GM10248 (cell line): Measurements from ENCODE around the gene UBAP2L.

ENCODE experiments used
- CTCF ChIA-PET: fragments of 300-600 bp; sonication (Branson Sonifier 250); formaldehyde crosslinking; extraction: SDS; loops from one replicate; lab custom pipeline; 2021; ENCODE audit warnings: antibody characterized with exemption; lab: Yijun Ruan, JAX
- POLR2A ChIA-PET: fragments of 350-650 bp; sonication (Branson Sonifier 250); formaldehyde crosslinking; extraction: SDS; loops from one replicate; lab custom pipeline; 2020; ENCODE audit warnings: antibody characterized with exemption; lab: Yijun Ruan, JAX
- DNase-seq: peaks from one replicate; pipeline ENCODE4 v3.0.0; 2012; ENCODE audit errors: extremely low spot score
- TF ChIP-seq, protein P1 (sequence below): IDR thresholded peaks from 2 replicates; pipeline ENCODE4 v1.5.1; 2012; ENCODE audit warnings: mild to moderate bottlenecking, low read depth; ENCODE audit errors: extremely low read depth, missing control alignments, control extremely low read depth

UBAP2L gene

DNA sequence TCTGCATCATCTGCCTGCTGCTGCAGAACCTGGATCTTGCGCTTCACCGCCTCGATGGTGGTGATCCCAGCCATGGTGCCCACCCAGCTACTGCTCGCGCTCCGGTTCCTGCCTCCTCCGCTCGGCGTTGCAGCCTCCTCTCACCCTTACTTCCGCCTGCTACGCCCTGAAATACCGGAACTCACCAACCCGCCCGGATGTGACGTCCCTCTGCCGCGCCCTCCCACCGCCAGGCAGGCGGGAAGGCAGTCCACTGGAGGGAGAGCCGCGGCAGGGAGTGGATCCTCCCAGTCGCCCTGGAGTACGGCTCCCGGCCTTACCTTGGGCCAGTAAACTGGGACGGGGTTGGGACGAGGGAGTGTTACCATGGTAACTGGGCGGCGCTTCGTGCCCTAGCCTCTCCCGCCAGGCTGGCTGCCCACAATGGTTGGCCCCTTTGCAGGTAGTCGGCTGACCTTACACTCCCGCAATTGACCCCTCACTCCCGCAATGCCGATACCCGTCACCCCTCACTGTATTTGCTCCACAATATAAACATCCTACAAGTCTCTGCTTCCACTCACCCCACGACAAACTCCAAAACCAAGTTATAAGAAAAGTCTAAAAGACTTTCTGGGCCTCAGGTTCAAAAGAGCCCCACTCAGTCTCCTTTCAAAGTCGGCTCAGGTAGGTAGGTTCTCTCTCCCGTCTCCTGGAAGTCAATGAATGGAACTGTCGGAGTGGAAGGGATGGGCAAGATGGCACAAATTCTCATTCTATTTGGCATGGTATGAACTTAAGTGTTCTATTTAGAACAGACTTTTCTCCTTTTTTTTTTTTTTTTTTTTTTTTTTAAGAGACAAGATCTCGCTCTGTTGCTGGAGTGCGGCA lies 37.5 kb upstream of the UBAP2L start:
- TF ChIP-seq, protein P1, sequence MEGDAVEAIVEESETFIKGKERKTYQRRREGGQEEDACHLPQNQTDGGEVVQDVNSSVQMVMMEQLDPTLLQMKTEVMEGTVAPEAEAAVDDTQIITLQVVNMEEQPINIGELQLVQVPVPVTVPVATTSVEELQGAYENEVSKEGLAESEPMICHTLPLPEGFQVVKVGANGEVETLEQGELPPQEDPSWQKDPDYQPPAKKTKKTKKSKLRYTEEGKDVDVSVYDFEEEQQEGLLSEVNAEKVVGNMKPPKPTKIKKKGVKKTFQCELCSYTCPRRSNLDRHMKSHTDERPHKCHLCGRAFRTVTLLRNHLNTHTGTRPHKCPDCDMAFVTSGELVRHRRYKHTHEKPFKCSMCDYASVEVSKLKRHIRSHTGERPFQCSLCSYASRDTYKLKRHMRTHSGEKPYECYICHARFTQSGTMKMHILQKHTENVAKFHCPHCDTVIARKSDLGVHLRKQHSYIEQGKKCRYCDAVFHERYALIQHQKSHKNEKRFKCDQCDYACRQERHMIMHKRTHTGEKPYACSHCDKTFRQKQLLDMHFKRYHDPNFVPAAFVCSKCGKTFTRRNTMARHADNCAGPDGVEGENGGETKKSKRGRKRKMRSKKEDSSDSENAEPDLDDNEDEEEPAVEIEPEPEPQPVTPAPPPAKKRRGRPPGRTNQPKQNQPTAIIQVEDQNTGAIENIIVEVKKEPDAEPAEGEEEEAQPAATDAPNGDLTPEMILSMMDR = no peak
- peak; percentile 95 for DNase-seq
- ChIA-PET POLR2A (no interaction called here), CTCF (interaction anchor here (1.1 to 2.1 kb wide), 2 partner anchors 16 to 151 kb away, joined by 5 to 12 read pairs; no protein-coding TSS in a partner anchor)

- TF ChIP-seq, protein P1 = peak; percentile 78
- ChIA-PET POLR2A (no interaction called here), CTCF (interaction anchor here (1.0 to 1.3 kb wide), 3 partner anchors 12 to 86 kb away, joined by 3 to 4 read pairs (median 3); no protein-coding TSS in a partner anchor)
- peak; percentile 62 for DNase-seq
Measured at GRCh38 chr1:154186177-154186576, 34.6 kb upstream of the UBAP2L start.

DNA sequence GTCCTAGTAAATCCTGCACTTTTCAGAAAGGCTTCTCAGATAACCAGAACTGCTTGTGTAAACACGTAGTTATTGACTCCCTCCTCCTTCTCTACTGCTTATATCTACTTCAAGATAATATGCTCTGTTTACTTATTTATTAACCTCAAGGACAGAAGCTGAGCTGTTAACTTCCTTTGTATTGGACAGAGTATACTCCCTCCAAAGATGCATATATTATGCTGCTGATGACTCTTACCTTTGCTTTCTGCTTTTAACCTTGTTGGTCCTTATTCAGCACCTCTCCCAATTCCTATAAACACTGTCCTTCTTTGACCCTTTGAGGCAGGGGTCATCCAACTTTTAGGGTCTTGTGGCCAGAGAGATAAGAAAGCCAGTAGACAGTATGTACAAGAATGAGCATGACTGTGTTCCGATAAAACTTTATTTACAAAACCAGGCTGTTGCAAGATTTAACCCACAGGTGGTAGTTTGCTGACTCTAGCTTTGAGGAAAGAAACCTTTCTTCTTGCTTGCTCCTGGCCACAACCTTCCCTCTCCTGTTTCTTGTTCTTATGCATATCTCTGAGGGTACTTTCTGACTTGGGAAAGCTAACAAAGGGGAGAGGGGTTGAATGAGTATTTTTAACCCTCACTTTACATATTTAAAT lies 33.8 kb upstream of the UBAP2L start:
- TF ChIP-seq, protein P1 = no peak
- ChIA-PET POLR2A (no interaction called here), CTCF (interaction anchor here (0.9 to 1.3 kb wide), 4 partner anchors 9 to 85 kb away, joined by 3 to 4 read pairs (median 3); no protein-coding TSS in a partner anchor)
- no peak for DNase-seq

GRCh38 chr1:154190550-154190949 lies 30.2 kb upstream of the UBAP2L start:
- CTCF ChIA-PET = interaction anchor here (1.0 to 2.4 kb wide), 3 partner anchors 9 to 81 kb away, joined by 3 to 13 read pairs (median 4); partner anchors contain the start of gene HAX1
- POLR2A ChIA-PET = interaction anchor here (0.6 kb wide), 1 partner anchor 225 kb away, joined by 4 read pairs; no protein-coding TSS in a partner anchor
- TF ChIP-seq, protein P1 = no peak

DNA sequence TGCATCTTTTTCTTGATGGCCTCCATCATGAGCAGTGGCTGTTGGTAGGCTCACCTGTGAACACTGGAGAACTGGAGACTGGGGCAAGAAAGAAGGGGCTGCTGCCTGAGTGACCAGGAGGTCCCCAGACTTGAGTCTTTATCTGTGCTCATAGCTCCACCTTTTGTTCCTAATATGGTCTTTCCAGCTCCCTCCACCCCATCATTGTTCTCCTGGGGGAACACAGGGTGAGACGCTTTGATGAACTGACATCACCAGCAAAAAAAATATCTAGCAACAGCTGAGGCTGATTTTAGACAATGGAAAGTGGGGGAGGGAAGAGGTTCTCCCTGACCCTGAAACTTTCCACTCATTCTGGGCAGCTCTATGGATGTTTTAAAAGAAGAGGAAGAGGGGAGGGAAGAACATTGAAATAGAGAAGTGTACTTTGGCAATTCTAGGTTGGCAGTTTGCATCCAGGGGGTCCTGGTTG lies 28.7 kb upstream of the UBAP2L start, which contains the start of gene TPM3:
TPM3 (minus strand) TSS at position 111 of the 472 bp plus-strand sequence; CDS start at position 29, 82 bp downstream.
- ChIA-PET POLR2A (no interaction called here), CTCF (interaction anchor here (0.8 to 4.1 kb wide), 4 partner anchors 14 to 143 kb away, joined by 3 to 20 read pairs (median 4); no protein-coding TSS in a partner anchor)
- TF ChIP-seq, protein P1 = no peak
- DNase-seq = no peak

More at GRCh38 chr1:154190550-154190949, 30.2 kb upstream of the UBAP2L start:
- DNase-seq = no peak

- ChIA-PET POLR2A (no interaction called here), CTCF (interaction anchor here (1.1 to 4.1 kb wide), 4 partner anchors 12 to 142 kb away, joined by 3 to 20 read pairs (median 4); no protein-coding TSS in a partner anchor)
- TF ChIP-seq, protein P1 = no peak
- no peak for DNase-seq
Measured at GRCh38 chr1:154192476-154192875, 28.3 kb upstream of the UBAP2L start.
